Tibial artery (tissue), 4 donors: ENCODE measurements around the gene TPM2.

Experiments used
- DNase-seq, 2 donors: peaks; one replicate each; pipeline ENCODE4 v3.0.0-alpha.2; 2019
- H3K27ac ChIP-seq, 2 donors: fragments of 200-600 bp; sonication (generic) in 1 of 2; 1 replicate in 1 of 2; 2 replicates in 1 of 2; pipeline ENCODE4 v1.5.1; 2018 to 2019; ENCODE audit warnings: mild to moderate bottlenecking in 1 of 2
- H3K27me3 ChIP-seq, 2 donors: fragments of 200-600 bp; sonication (generic) in 1 of 2; one replicate each; pipeline versions ENCODE4 v1.5.1 to v1.6.0; 2016 to 2019
- H3K36me3 ChIP-seq, 3 donors: fragments of 200-600 bp; sonication (generic) in 2 of 3; one replicate each; pipeline ENCODE4 v1.5.1; 2016 to 2019; ENCODE audit warnings: mild to moderate bottlenecking in 2 of 3
- H3K4me1 ChIP-seq, 4 donors: fragments of 200-600 bp; sonication (generic) in 2 of 4; 1 replicate in 3 of 4; 2 replicates in 1 of 4; pipeline ENCODE4 v1.5.1; 2016 to 2019
- H3K4me3 ChIP-seq, 2 donors: fragments of 200-600 bp; sonication (generic) in 1 of 2; 1 replicate in 1 of 2; 2 replicates in 1 of 2; pipeline ENCODE4 v1.5.1; 2018 to 2019; ENCODE audit warnings: mild to moderate bottlenecking in 2 of 2
- H3K9me3 ChIP-seq, 3 donors: fragments of 200-600 bp; sonication (generic) in 1 of 3; one replicate each; pipeline ENCODE4 v1.5.1; 2016 to 2019
- CTCF ChIP-seq, 2 experiments: fragments of 200-600 bp in 1 of 2; fragments of 450-650 bp in 1 of 2; IDR thresholded peaks; one replicate each; pipeline ENCODE4 v1.5.1; 2017 to 2019; ENCODE audit warnings: antibody characterized with exemption in 2 of 2, mild to moderate bottlenecking in 1 of 2, moderate library complexity in 1 of 2
- intact Hi-C: fragments of 100-400 bp; cut with DNase I; formaldehyde crosslinking; loops from one replicate; pipeline ENCODE4 v1.15.0; 2023; ENCODE audit warnings: low total_unique reads

The TPM2 gene

GRCh38 chr9:35689542-35690293, at the start of gene TPM2:
Gene TPM2 (minus strand): TSS chr9:35689925. CDS start chr9:35689817, 108 bp downstream.
- no peaks in the 10 kb centered on the region for H3K9me3 ChIP-seq
- intact Hi-C loops = loop anchor here (5.0 kb wide), 1 partner anchor 38 kb away; no protein-coding TSS in a partner anchor
- peak within 1 kb of the TSS; percentile 96 to 97 for H3K27ac ChIP-seq
- peak within 1 kb of the TSS; percentile 93 to 94 for H3K4me3 ChIP-seq
- H3K36me3 ChIP-seq = peaks cover 41 to 47% (median 46%) of the 10 kb centered on the region in 3 donors
- DNase-seq = peak; percentile 80 to 96
- no peaks in the 10 kb centered on the region for H3K27me3 ChIP-seq
- H3K4me1 ChIP-seq = peaks cover 0 to 52% (median 18%) of the 10 kb centered on the region in 4 donors
- no peak for TF ChIP-seq CTCF (IDR thresholded peaks at IDR 0.05)

- no peaks in the 10 kb centered on the region for H3K9me3 ChIP-seq
- peaks cover 0 to 19% (median 7%) of the 10 kb centered on the region in 4 donors for H3K4me1 ChIP-seq
- H3K27me3 ChIP-seq = no peaks in the 10 kb centered on the region
- no peak for DNase-seq
- intact Hi-C loops = no loop called here
- no peak overlapping the region for H3K4me3 ChIP-seq
- TF ChIP-seq CTCF (IDR thresholded peaks at IDR 0.05) = no peak
- peaks cover 87 to 96% (median 95%) of the 10 kb centered on the region in 3 donors for H3K36me3 ChIP-seq
- no peak overlapping the region for H3K27ac ChIP-seq
These were observed 49.2 kb upstream of the TPM2 start for GRCh38 chr9:35738924-35739323.

GRCh38 chr9:35738186-35738585, 48.5 kb upstream of the TPM2 start:
- H3K4me1 ChIP-seq = peaks cover 0 to 23% (median 14%) of the 10 kb centered on the region in 4 donors
- peaks cover 79 to 88% (median 87%) of the 10 kb centered on the region in 3 donors for H3K36me3 ChIP-seq
- H3K27ac ChIP-seq = no peak overlapping the region
- DNase-seq = no peak
- no peak for TF ChIP-seq CTCF (IDR thresholded peaks at IDR 0.05)
- no peaks in the 10 kb centered on the region for H3K27me3 ChIP-seq
- no peak overlapping the region for H3K4me3 ChIP-seq
- intact Hi-C loops = no loop called here
- H3K9me3 ChIP-seq = no peaks in the 10 kb centered on the region

DNA sequence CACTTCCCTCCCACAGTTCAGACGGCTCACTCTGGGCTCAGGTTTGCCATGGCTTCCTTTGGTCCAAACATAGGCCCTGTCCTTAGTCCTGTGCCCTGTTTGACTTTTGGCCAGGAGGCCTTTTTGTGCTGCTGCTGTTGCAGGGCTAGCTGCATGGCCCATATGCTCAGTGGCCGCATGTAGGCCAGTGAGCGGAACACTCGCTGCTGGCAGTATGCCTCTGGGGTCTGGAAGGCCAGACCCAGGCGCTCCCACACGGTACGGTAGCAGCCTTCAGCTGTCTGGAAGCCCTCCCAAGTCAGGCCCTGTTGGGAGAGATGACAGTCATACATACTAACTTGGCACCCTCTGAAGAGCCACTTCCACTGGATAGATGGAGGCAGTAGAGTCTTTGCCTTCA, 47.4 kb upstream of the TPM2 start:
- Histone ChIP-seq H3K27me3 (no peaks in the 10 kb centered on the region), H3K27ac (no peak overlapping the region), H3K4me3 (no peak overlapping the region), H3K4me1 (peaks cover 0 to 28% (median 17%) of the 10 kb centered on the region in 4 donors), H3K9me3 (no peaks in the 10 kb centered on the region), H3K36me3 (peaks cover 69 to 78% (median 77%) of the 10 kb centered on the region in 3 donors)
- intact Hi-C loops = no loop called here
- no peak for TF ChIP-seq CTCF (IDR thresholded peaks at IDR 0.05)
- DNase-seq = no peak

DNA sequence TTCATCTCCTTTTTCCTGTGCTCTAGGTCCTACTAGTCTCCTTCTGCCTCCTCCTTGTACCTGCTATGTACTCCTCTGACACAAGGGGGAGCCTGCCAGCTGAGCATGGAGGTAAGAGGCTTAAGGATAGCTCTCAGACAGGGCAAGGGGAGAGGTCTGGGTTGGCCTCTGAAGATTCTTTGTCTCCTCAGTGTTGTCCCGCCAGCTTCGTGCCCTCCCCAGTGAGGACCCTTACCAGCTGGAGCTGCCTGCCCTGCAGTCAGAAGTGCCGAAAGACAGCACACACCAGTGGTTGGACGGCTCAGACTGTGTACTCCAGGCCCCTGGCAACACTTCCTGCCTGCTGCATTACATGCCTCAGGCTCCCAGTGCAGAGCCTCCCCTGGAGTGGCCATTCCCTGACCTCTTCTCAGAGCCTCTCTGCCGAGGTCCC, 46.5 kb upstream of the TPM2 start:
- Histone ChIP-seq H3K4me3 (no peak overlapping the region), H3K9me3 (no peaks in the 10 kb centered on the region), H3K4me1 (peaks cover 0 to 29% (median 17%) of the 10 kb centered on the region in 4 donors), H3K36me3 (peaks cover 61 to 68% (median 67%) of the 10 kb centered on the region in 3 donors), H3K27me3 (no peaks in the 10 kb centered on the region), H3K27ac (peak overlapping the region in 1 of 2 donors; percentile 99)
- intact Hi-C loops = no loop called here
- DNase-seq = peak in 1 of 2 donors; percentile 80
- peak; percentile 75 to 82 for TF ChIP-seq CTCF (IDR thresholded peaks at IDR 0.05)
